Measurements from ENCODE around the gene ADARB1. TPM values are rescaled to one million over a fixed set of nuclear protein-coding genes. Genes with fewer than 3 reads are reported as not detected.
A peak's percentile ranks its signal among the peaks of the same experiment; 100 is the strongest.

The ADARB1 gene
- total and polyA plus RNA-seq, 2 experiments from 2014 or later, result 16.0 to 17.3 TPM

DNA sequence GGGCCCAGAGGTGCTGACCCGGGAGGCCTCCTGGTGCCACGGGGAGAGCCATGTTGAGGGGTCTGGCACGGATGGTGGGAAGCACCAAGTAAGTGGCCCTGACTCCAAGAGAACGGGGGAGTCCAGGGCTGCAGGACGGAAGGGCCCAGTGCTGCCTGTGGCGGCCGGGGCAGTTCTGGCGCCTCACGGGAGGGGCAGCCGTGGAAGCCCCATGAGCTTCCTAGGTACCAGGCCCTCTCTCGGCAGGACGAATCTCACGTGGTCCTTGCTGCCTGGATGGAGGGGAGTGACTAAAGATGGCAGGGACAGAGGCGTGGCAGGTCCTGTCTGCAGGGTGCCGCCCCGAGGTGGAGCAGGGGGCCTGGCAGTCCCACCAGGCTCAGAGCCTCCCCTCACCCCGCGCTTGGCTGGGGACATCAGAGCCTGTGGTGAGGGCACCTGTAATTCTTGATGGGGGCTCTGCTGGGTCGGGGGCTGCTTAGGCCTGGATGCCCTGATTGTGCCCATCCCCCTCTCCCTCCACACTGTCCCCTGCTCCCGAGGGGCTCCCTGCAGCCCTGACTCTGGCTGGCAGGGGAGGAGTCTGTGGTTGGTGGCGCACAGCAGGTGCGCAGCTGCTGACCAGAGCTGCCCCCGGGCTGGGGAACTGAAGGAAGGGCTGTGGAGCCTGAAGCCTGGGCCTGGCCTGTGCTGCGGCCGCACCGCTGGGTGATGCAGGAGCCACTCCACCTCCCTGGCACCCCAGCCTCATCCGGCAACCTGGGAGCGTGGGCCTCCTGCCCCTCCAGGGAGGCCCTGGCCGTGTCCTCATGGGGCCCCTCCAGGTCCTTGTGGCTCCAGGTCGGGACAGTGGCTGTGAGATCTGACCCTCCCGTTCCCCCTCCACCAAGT lies 181.9 kb downstream of the ADARB1 start:
- H3K27me3 ChIP-seq, result no peaks in the 10 kb centered on the region

DNA sequence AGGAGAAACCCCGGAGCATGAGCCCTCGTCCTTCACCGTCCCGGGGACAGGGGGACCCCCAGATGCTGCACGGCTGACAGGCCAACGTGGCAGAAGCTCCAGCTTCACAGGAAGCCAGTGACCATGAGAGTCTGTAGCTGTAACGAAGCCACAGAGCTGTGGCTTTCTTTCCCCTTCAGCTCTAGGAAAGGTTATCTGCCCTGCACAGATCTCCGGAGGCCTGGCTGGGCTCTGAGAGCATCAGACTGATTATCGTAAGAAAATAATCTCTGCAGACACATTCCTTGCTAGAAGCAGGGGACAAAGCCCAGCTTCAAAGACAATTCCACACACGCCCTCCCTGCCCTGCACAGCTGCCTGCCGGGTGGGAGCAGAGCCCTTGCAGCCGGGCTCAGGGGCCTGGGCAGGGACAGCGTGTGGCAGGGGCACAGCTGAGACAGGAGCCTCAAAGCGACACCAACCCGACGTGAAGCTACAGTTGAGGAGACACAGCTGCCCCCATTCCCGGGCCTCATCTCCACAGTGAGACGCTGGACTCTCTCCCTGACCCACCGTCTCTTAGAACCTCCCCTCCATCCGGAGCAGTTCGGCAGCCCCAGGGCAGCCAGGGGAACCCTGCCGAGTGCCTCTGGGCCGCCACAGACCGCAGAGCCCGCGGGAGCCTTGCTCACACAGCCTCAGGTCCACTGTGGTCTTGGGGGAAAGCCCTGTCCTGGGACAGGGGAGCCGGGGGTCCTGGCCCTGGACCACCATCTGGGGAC lies 182.7 kb downstream of the ADARB1 start:
- Histone ChIP-seq H3K4me2 (peak overlapping the region; percentile 36), H3K79me2 (no peaks in the 10 kb centered on the region), H2AFZ (no peak overlapping the region), H3K27ac (no peak overlapping the region), H3K36me3 (replicated peaks; ENCODE audit: insufficient read depth, low read depth) (no peaks in the 10 kb centered on the region), H3K9me3 (ENCODE audit: low read depth) (no peaks in the 10 kb centered on the region), H3K4me1 (ENCODE audit: insufficient read depth) (peaks cover 10% of the 10 kb centered on the region), H4K20me1 (ENCODE audit: insufficient read depth, poor library complexity, severe bottlenecking) (no peaks in the 10 kb centered on the region), H3K4me3 (no peak overlapping the region), H3K9me2 (replicated peaks; ENCODE audit: insufficient read depth) (no peaks in the 10 kb centered on the region), H3K27me3 (no peaks in the 10 kb centered on the region)
- no peak for DNase-seq (ENCODE audit: low spot score)
- 51% methylated on average over 27 of the region's 27 CpGs for WGBS (ENCODE audit: low lambda C conversion rate, missing lambda C conversion rate)
- no peak for TF ChIP-seq EZH2phosphoT487 (IDR thresholded peaks at IDR 0.05; ENCODE audit: low read depth, severe bottlenecking, unreplicated experiment)

More for the DNA sequence above, 181.9 kb downstream of the ADARB1 start:
- 90% methylated on average over 30 of the region's 31 CpGs for WGBS (ENCODE audit: low lambda C conversion rate, missing lambda C conversion rate)
- no peaks in the 10 kb centered on the region for H3K9me2 ChIP-seq (replicated peaks; ENCODE audit: insufficient read depth)
- peaks cover 10% of the 10 kb centered on the region for H3K4me1 ChIP-seq (ENCODE audit: insufficient read depth)
- no peak overlapping the region for H3K27ac ChIP-seq
- no peaks in the 10 kb centered on the region for H3K36me3 ChIP-seq (replicated peaks; ENCODE audit: insufficient read depth, low read depth)
- peak overlapping the region; percentile 36 for H3K4me2 ChIP-seq
- TF ChIP-seq, protein P1, sequence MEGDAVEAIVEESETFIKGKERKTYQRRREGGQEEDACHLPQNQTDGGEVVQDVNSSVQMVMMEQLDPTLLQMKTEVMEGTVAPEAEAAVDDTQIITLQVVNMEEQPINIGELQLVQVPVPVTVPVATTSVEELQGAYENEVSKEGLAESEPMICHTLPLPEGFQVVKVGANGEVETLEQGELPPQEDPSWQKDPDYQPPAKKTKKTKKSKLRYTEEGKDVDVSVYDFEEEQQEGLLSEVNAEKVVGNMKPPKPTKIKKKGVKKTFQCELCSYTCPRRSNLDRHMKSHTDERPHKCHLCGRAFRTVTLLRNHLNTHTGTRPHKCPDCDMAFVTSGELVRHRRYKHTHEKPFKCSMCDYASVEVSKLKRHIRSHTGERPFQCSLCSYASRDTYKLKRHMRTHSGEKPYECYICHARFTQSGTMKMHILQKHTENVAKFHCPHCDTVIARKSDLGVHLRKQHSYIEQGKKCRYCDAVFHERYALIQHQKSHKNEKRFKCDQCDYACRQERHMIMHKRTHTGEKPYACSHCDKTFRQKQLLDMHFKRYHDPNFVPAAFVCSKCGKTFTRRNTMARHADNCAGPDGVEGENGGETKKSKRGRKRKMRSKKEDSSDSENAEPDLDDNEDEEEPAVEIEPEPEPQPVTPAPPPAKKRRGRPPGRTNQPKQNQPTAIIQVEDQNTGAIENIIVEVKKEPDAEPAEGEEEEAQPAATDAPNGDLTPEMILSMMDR (IDR thresholded peaks at IDR 0.05; ENCODE audit: poor library complexity), result no peak
- TF ChIP-seq EZH2phosphoT487 (IDR thresholded peaks at IDR 0.05; ENCODE audit: low read depth, severe bottlenecking, unreplicated experiment) (no peak), EZH2 (IDR thresholded peaks at IDR 0.05; ENCODE audit: borderline replicate concordance) (no peak)
- no peak overlapping the region for H2AFZ ChIP-seq
- DNase-seq (ENCODE audit: low spot score), result no peak
- H3K4me3 ChIP-seq, result no peak overlapping the region
- no peaks in the 10 kb centered on the region for H3K9me3 ChIP-seq (ENCODE audit: low read depth)
- no peaks in the 10 kb centered on the region for H4K20me1 ChIP-seq (ENCODE audit: insufficient read depth, poor library complexity, severe bottlenecking)
- no peaks in the 10 kb centered on the region for H3K79me2 ChIP-seq

DNA sequence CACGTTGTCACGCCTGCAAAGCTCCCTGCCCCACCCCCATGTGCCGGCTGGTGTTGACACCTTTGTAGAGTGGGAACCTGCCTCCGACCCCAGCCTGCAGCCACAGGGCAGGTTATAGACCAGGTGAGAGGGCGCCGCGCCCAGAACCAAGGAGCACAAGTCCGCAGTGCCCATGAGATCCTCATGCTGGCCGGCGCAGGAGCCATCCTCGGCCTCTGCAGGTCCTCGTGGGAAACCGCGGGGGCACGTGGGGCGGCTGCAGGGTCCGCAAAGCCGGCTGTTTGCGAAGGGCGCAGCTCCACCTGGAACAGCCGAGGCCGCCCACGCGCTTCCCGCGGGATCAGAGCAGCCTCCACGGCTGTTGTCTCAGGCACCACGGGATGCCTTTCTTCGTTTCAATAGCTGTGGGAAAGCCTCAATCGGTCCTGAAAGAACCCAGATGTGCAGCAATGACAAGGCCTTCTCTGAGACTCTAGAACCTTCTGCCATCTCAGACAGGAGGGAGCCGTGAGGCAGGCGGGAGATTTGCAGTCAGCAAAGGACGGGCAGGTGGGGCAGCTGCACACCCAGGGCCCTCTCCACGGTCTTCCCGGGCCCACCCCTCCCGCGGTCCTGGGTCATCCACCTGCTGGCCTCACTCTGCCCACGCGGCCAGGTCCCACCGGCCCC lies 183.4 kb downstream of the ADARB1 start:
- Histone ChIP-seq H3K27me3 (no peaks in the 10 kb centered on the region), H3K4me2 (no peak overlapping the region), H3K4me1 (ENCODE audit: insufficient read depth) (peaks cover 10% of the 10 kb centered on the region), H3K27ac (no peak overlapping the region), H4K20me1 (ENCODE audit: insufficient read depth, poor library complexity, severe bottlenecking) (no peaks in the 10 kb centered on the region), H3K9me3 (ENCODE audit: low read depth) (no peaks in the 10 kb centered on the region), H3K36me3 (replicated peaks; ENCODE audit: insufficient read depth, low read depth) (no peaks in the 10 kb centered on the region), H2AFZ (no peak overlapping the region), H3K79me2 (no peaks in the 10 kb centered on the region), H3K9me2 (replicated peaks; ENCODE audit: insufficient read depth) (no peaks in the 10 kb centered on the region), H3K4me3 (no peak overlapping the region)
- DNase-seq (ENCODE audit: low spot score), result no peak
- TF ChIP-seq EZH2phosphoT487 (IDR thresholded peaks at IDR 0.05; ENCODE audit: low read depth, severe bottlenecking, unreplicated experiment) (no peak), EZH2 (IDR thresholded peaks at IDR 0.05; ENCODE audit: borderline replicate concordance) (no peak)
- TF ChIP-seq, protein P1 (IDR thresholded peaks at IDR 0.05; ENCODE audit: poor library complexity), result no peak
- WGBS (ENCODE audit: low lambda C conversion rate, missing lambda C conversion rate), result 82% methylated on average over 36 of the region's 40 CpGs
